Body of pancreas (tissue), 4 donors: Measurements from ENCODE around the gene ISOC2. TPM values are rescaled to one million over a fixed set of nuclear protein-coding genes. Genes with fewer than 3 reads are reported as not detected.

Experiments
- ATAC-seq: fragments of 150-250 bp; one replicate; pipeline ENCODE4 v1.9.1; 2016
- DNase-seq, 4 donors: peaks; one replicate each; pipeline ENCODE4 v3.0.0-alpha.2; 2019
- H3K27ac ChIP-seq, 4 donors: fragments of 200-600 bp; sonication (generic); 1 replicate in 3 of 4; 2 replicates in 1 of 4; pipeline versions ENCODE4 v1.5.1 to v1.6.1; 2016 to 2019; ENCODE audit warnings: mild to moderate bottlenecking in 1 of 4, mixed read lengths in 1 of 4, moderate library complexity in 1 of 4
- H3K27me3 ChIP-seq, 2 donors: fragments of 200-600 bp; sonication (generic); one replicate each; pipeline ENCODE4 v1.6.0; 2016; ENCODE audit warnings: mild to moderate bottlenecking in 1 of 2
- H3K36me3 ChIP-seq, 2 donors: fragments of 200-600 bp; sonication (generic); replicated peaks in 1 of 2; 2 replicates each; pipeline ENCODE4 v1.5.1; 2016; ENCODE audit warnings: low read depth in 2 of 2; ENCODE audit not compliant: insufficient read depth in 1 of 2
- H3K4me1 ChIP-seq: fragments of 200-600 bp; sonication (generic); one replicate; pipeline ENCODE4 v1.6.0; 2016
- H3K4me3 ChIP-seq, 2 donors: fragments of 200-600 bp; sonication (generic); 1 replicate in 1 of 2; 2 replicates in 1 of 2; pipeline ENCODE4 v1.5.1; 2016 to 2019
- H3K9me3 ChIP-seq, 3 donors: fragments of 200-600 bp; sonication (generic); 1 replicate in 2 of 3; 2 replicates in 1 of 3; pipeline ENCODE4 v1.5.1; 2016
- POLR2A ChIP-seq, 3 donors: fragments of 450-650 bp; IDR thresholded peaks; one replicate each; pipeline ENCODE4 v1.6.1; 2016; ENCODE audit warnings: antibody characterized with exemption in 3 of 3, mild to moderate bottlenecking in 2 of 3
- WGBS, 2 donors: methylation state at CpG; one replicate each; pipeline ENCODE4 v1.1.5; 2017; 5-methylcytosine and 5-hydroxymethylcytosine counted together
- intact Hi-C: fragments of 100-400 bp; cut with DNase I; formaldehyde crosslinking; loops from one replicate; pipeline ENCODE4 v1.15.1; 2023
- total RNA-seq, 2 donors: library from RNA; depleted of rRNA; stranded (reverse); fragments of >200 nt; gene quantifications; one replicate each; pipeline ENCODE4 v1.1.0, GENCODE V29; 2016
- TF ChIP-seq, protein P1 (sequence below), 7 experiments: fragments of 450-650 bp in 4 of 7; fragments of 200-600 bp in 3 of 7; sonication (generic) in 3 of 7; IDR thresholded peaks; one replicate each; pipeline ENCODE4 v1.5.1; 2016 to 2019; ENCODE audit warnings: antibody characterized with exemption in 7 of 7

The ISOC2 gene
- total RNA-seq, 2 donors from 2014 or later, result 38.4 to 75.8 TPM

DNA sequence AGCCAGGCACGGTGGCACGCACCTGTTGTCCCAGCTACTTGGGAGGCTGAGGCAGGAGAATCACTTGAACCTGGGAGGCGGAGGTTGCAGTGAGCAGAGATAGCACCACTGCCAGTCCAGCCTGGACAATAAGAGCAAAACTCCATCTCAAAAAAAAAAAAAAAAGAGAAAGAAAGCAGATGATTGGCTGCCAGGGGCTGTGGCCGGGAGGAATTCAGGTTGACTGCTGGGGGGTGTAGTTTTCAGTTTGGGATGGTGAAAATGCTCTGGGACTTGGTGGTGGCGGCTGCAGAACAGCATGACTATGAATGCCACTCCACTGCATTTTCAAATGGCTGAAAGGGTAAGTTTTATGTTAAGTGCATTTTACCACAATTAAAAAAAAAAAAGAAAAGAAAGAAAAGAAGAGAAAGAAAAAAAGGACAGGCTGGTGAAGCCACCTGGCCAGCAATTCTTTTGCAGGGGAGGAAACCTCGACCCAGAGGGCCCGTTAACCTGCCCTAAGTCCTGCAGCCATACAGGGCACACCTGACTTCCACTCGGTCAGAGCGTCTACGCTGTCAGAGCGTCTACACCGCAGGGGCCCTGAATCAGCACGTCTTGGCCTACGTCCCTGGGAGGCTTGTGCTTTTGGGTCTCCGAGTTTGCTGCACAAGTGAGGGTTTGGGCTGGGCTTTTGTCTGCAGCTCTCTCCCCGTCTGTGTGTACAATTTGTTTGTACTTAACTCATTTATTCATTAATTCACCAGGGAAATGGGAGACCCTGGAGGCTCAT, 3.6 kb downstream of the ISOC2 start:
- no peak overlapping the region for H3K27ac ChIP-seq
- WGBS, 2 donors, result 90 to 93% methylated on average over 15 to 16 of the region's 16 CpGs
- H3K27me3 ChIP-seq, result no peaks in the 10 kb centered on the region
- no peak overlapping the region for H3K4me3 ChIP-seq
- intact Hi-C loops, result no loop called here
- TF ChIP-seq POLR2A (IDR thresholded peaks at IDR 0.05), result no peak
- TF ChIP-seq, protein P1, sequence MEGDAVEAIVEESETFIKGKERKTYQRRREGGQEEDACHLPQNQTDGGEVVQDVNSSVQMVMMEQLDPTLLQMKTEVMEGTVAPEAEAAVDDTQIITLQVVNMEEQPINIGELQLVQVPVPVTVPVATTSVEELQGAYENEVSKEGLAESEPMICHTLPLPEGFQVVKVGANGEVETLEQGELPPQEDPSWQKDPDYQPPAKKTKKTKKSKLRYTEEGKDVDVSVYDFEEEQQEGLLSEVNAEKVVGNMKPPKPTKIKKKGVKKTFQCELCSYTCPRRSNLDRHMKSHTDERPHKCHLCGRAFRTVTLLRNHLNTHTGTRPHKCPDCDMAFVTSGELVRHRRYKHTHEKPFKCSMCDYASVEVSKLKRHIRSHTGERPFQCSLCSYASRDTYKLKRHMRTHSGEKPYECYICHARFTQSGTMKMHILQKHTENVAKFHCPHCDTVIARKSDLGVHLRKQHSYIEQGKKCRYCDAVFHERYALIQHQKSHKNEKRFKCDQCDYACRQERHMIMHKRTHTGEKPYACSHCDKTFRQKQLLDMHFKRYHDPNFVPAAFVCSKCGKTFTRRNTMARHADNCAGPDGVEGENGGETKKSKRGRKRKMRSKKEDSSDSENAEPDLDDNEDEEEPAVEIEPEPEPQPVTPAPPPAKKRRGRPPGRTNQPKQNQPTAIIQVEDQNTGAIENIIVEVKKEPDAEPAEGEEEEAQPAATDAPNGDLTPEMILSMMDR (IDR thresholded peaks at IDR 0.05), result no peak
- ATAC-seq (no peak), DNase-seq (no peak)
- no peaks in the 10 kb centered on the region for H3K9me3 ChIP-seq
- H3K4me1 ChIP-seq, result peaks cover 30% of the 10 kb centered on the region
- no peaks in the 10 kb centered on the region for H3K36me3 ChIP-seq

DNA sequence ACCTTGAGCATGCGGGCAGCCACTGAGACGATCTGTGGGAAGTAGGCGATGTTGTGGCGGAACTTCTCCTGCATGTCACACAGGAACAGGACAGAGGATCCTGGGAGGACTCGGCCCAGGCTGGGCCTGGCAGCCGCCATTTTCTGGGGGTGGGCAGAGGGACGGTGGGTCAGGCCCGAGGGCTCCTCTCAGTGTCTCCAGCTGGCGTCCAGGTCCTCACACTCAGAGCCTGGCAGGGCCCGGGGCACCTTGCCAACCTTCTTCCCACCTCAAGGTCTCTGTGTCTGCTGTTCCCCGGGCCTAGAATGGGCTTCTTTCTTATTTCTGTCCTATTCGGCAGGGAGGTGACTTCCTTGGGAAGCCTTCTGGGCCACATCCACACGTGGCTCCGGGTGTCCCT, 5.1 kb downstream of the ISOC2 start:
- H3K27ac ChIP-seq, result no peak overlapping the region
- peaks cover 0 to 14% of the 10 kb centered on the region in 2 donors for H3K27me3 ChIP-seq
- H3K36me3 ChIP-seq, result no peaks in the 10 kb centered on the region
- H3K4me3 ChIP-seq, result no peak overlapping the region
- 75% methylated on average over 12 to 13 of the region's 14 CpGs for WGBS, 2 donors
- no peaks in the 10 kb centered on the region for H3K9me3 ChIP-seq
- intact Hi-C loops, result no loop called here
- DNase-seq (peak in 1 of 4 donors; percentile 43), ATAC-seq (no peak)
- TF ChIP-seq, protein P1 (IDR thresholded peaks at IDR 0.05), result no peak
- TF ChIP-seq POLR2A (IDR thresholded peaks at IDR 0.05), result no peak
- peaks cover 35% of the 10 kb centered on the region for H3K4me1 ChIP-seq

DNA sequence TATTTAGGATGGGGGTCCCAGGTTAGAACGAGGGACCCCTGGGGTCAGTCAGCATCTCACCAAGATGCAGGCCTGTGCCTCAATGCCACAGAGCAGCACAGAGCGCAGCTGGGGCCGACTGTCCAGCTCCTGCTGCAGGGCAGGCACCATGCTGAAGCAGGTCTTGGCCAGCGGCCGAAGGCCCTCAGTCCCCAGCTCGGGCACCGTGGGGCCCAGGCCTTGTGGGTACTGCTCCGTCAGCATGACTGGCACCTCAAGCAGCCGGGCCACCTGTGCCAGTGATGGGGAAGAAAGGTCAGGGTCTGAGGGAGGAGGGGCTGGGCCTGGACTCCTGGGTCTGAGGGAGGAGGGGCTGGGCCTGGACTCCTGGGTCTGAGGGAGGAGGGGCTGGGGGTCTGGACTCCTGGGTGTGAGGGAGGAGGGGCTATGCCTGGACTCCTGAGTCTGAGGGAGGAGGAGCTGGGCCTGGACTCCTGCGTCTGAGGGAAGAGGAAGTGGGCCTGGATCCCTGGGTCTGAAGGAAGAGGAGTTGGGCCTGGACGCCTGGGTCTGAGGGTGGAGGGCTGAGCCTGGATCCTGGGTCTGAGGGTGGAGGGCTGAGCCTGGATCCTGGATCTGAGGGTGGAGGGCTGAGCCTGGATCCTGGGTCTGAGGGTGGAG, 5.7 kb downstream of the ISOC2 start:
- Histone ChIP-seq H3K27ac (no peak overlapping the region), H3K9me3 (no peaks in the 10 kb centered on the region), H3K4me3 (no peak overlapping the region), H3K4me1 (peaks cover 30% of the 10 kb centered on the region), H3K36me3 (no peaks in the 10 kb centered on the region), H3K27me3 (peaks cover 0 to 14% of the 10 kb centered on the region in 2 donors)
- DNase-seq (no peak), ATAC-seq (no peak)
- 72 to 73% methylated on average over 2 to 10 of the region's 11 CpGs for WGBS, 2 donors
- intact Hi-C loops, result no loop called here
- TF ChIP-seq, protein P1 (IDR thresholded peaks at IDR 0.05), result no peak
- TF ChIP-seq POLR2A (IDR thresholded peaks at IDR 0.05), result no peak

DNA sequence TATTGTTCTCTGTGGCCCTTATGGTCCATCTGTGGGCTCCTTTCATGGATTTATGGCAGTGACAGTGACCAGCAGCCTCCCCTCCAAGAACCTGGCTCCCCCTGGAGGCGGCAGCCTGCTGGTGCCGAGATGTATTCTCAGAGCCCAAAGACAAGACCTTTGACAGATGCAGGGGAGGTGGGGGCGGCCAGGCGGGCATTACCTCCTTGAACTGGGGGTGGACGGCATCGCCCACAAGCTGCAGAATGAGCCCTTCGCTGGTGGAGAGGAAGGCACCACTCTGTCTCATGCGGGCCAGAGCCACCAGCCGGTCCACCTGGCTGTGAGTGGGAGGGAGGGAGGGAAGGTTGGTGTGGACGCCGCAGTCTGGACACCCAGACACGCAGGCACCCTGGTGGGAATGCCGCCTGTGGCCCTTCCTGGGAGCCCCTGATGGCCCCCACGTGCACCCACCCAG, 6.6 kb downstream of the ISOC2 start:
- intact Hi-C loops, result no loop called here
- Histone ChIP-seq H3K27ac (no peak overlapping the region), H3K36me3 (no peaks in the 10 kb centered on the region), H3K9me3 (no peaks in the 10 kb centered on the region), H3K4me3 (no peak overlapping the region), H3K27me3 (peaks cover 0 to 14% of the 10 kb centered on the region in 2 donors), H3K4me1 (peaks cover 22% of the 10 kb centered on the region)
- ATAC-seq, result peak; percentile 16
- TF ChIP-seq, protein P1 (IDR thresholded peaks at IDR 0.05), result peak in 6 of 7 experiments; percentile 26 to 42 (median 32)
- no peak for TF ChIP-seq POLR2A (IDR thresholded peaks at IDR 0.05)
- peak in 1 of 4 donors; percentile 31 for DNase-seq
- 71 to 88% methylated on average over 8 to 14 of the region's 14 CpGs for WGBS, 2 donors
